Endothelial cell of umbilical vein (primary cell): ENCODE results near the gene C17orf58. TPM values are rescaled to one million over a fixed set of nuclear protein-coding genes. Genes with fewer than 3 reads are reported as not detected.

Source experiments
- BruUV-seq: library from RNA; stranded (reverse); fragments of 400-500 nt; replicated peaks from 2 replicates; lab custom pipeline; 2021; lab: Mats Ljungman, UMichigan
- CTCF ChIA-PET: fragments of 300-600, 350-600 bp; sonication (Branson Sonifier 250); formaldehyde crosslinking; loops from one replicate; lab custom pipeline; 2021; ENCODE audit warnings: antibody characterized with exemption, inconsistent platforms; lab: Charles Lee
- POLR2A ChIA-PET: fragments of 300-600, 350-600 bp; sonication (Branson Sonifier 250); formaldehyde crosslinking; loops from one replicate; lab custom pipeline; 2021; ENCODE audit warnings: antibody characterized with exemption, inconsistent platforms; lab: Charles Lee
- DNase-seq: peaks from one replicate; pipeline ENCODE4 v3.0.0-alpha.2; 2011; ENCODE audit warnings: low read depth, low spot score
- FAIRE-seq: peaks from 2 replicates; lab custom pipeline; 2011; peaks lifted over from hg19 to GRCh38; lab: Jason Lieb, UNC
- H2AFZ ChIP-seq: 2 replicates; pipeline ENCODE4 v1.6.0; 2012; ENCODE audit warnings: low read depth, low read length, control low read depth, inconsistent platforms
- H3K27ac ChIP-seq: 2 replicates; pipeline ENCODE4 v1.5.1; 2011; ENCODE audit warnings: low read depth, mild to moderate bottlenecking, control low read depth, low read length, moderate library complexity; ENCODE audit not compliant: insufficient read depth
- H3K27me3 ChIP-seq, 2 experiments: 2 replicates each; pipeline versions ENCODE4 v1.6.0 to v1.6.1; 2011; ENCODE audit warnings: low read length in 2 of 2, mixed read lengths in 1 of 2; ENCODE audit not compliant: control insufficient read depth in 2 of 2, insufficient read depth in 2 of 2
- H3K36me3 ChIP-seq, 2 experiments: 2 replicates in 1 of 2; 3 replicates in 1 of 2; pipeline ENCODE4 v1.5.1; 2011; ENCODE audit warnings: low read length in 2 of 2, mild to moderate bottlenecking in 1 of 2, moderate library complexity in 1 of 2; ENCODE audit not compliant: control insufficient read depth in 2 of 2, insufficient read depth in 2 of 2; ENCODE audit errors: extremely low read depth in 1 of 2
- H3K4me1 ChIP-seq: 3 replicates; pipeline ENCODE4 v1.5.1; 2011; ENCODE audit warnings: mild to moderate bottlenecking, low read length; ENCODE audit not compliant: control insufficient read depth, insufficient read depth; ENCODE audit errors: extremely low read depth
- H3K4me2 ChIP-seq: 2 replicates; pipeline ENCODE4 v1.6.1; 2011; ENCODE audit warnings: low read length, control low read depth, mixed read lengths; ENCODE audit not compliant: insufficient read depth
- H3K4me3 ChIP-seq, 3 experiments: fragments of 200-600 bp in 1 of 3; sonication (generic), shearing (Covaris generic) in 1 of 3; replicated peaks in 1 of 3; 2 replicates each; pipeline ENCODE4 v1.5.1; 2011 to 2016; ENCODE audit warnings: control low read depth in 3 of 3, low read length in 3 of 3, mild to moderate bottlenecking in 2 of 3, inconsistent platforms in 1 of 3, low read depth in 1 of 3, moderate library complexity in 1 of 3; ENCODE audit not compliant: insufficient read depth in 1 of 3
- H3K79me2 ChIP-seq: 2 replicates; pipeline ENCODE4 v1.6.0; 2012; ENCODE audit warnings: low read length, inconsistent platforms; ENCODE audit not compliant: control insufficient read depth, insufficient read depth
- H3K9ac ChIP-seq: replicated peaks from 2 replicates; pipeline ENCODE3; 2011; ENCODE audit warnings: low read length, control low read depth; ENCODE audit not compliant: insufficient read depth; ENCODE audit errors: extremely low read depth
- H3K9me1 ChIP-seq: replicated peaks from 3 replicates; pipeline ENCODE4 v1.6.0; 2011; ENCODE audit warnings: mild to moderate bottlenecking, low read length; ENCODE audit not compliant: control insufficient read depth, insufficient read depth; ENCODE audit errors: extremely low read depth
- H3K9me3 ChIP-seq: replicated peaks from 2 replicates; pipeline ENCODE4 v1.5.1; 2012; ENCODE audit warnings: low read length, inconsistent platforms; ENCODE audit not compliant: control insufficient read depth, insufficient read depth
- H4K20me1 ChIP-seq: replicated peaks from 2 replicates; pipeline ENCODE3; 2011; ENCODE audit warnings: mild to moderate bottlenecking, low read length; ENCODE audit not compliant: control insufficient read depth, insufficient read depth; ENCODE audit errors: extremely low read depth
- CTCF ChIP-seq, 2 donors: IDR thresholded peaks; 1 replicate in 1 of 2; 2 replicates in 1 of 2; pipeline ENCODE4 v1.5.1; 2011; ENCODE audit warnings: low read length in 2 of 2, mild to moderate bottlenecking in 2 of 2, moderate library complexity in 2 of 2, control low read depth in 1 of 2, inconsistent platforms in 1 of 2, low read depth in 1 of 2; ENCODE audit not compliant: insufficient read depth in 1 of 2; ENCODE audit errors: extremely low read depth in 1 of 2
- EZH2 ChIP-seq: IDR thresholded peaks from 2 replicates; pipeline ENCODE4 v1.6.1; 2012; ENCODE audit warnings: borderline replicate concordance, low read depth, mild to moderate bottlenecking, moderate library complexity, low read length, inconsistent platforms; ENCODE audit not compliant: severe bottlenecking
- FOS ChIP-seq: IDR thresholded peaks from 2 replicates; pipeline ENCODE4 v1.6.1; 2011; ENCODE audit warnings: mild to moderate bottlenecking, low read length, moderate library complexity, borderline replicate concordance; ENCODE audit not compliant: insufficient read depth
- GATA2 ChIP-seq: IDR thresholded peaks from 2 replicates; pipeline ENCODE4 v1.7.0; 2011; ENCODE audit warnings: low read depth, mild to moderate bottlenecking, moderate library complexity, mixed read lengths, low read length; ENCODE audit not compliant: insufficient read length, insufficient read depth
- JUN ChIP-seq: IDR thresholded peaks from 2 replicates; pipeline ENCODE4 v1.6.1; 2011; ENCODE audit warnings: borderline replicate concordance, low read depth; ENCODE audit not compliant: insufficient read length, insufficient read depth
- MAX ChIP-seq: IDR thresholded peaks from 2 replicates; pipeline ENCODE4 v1.6.1; 2011; ENCODE audit not compliant: insufficient read depth, insufficient read length
- MYC ChIP-seq: IDR thresholded peaks from one replicate; pipeline ENCODE4 v1.6.1; 2011; ENCODE audit warnings: mild to moderate bottlenecking, low read depth, low read length
- POLR2A ChIP-seq: IDR thresholded peaks from 2 replicates; pipeline ENCODE4 v1.6.1; 2012; ENCODE audit warnings: low read depth, mild to moderate bottlenecking, control low read depth, low read length
- POLR2AphosphoS5 ChIP-seq: IDR thresholded peaks from 2 replicates; pipeline ENCODE4 v1.6.1; 2012; ENCODE audit warnings: low read depth, mild to moderate bottlenecking, control low read depth, low read length, moderate library complexity; ENCODE audit not compliant: insufficient read depth
- dilution Hi-C: fragments of 300-500 bp; cut with MboI; formaldehyde crosslinking; loops from one replicate; pipeline ENCODE4 v1.15.0; 2019; ENCODE audit warnings: low sequenced_read_pairs; ENCODE audit not compliant: extremely low pct_ligation_motif_present
- intact Hi-C: fragments of 100-400 bp; cut with micrococcal nuclease; formaldehyde crosslinking; loops from one replicate; pipeline ENCODE4 v1.10.0; 2022
- polyA plus RNA-seq, 4 experiments: library from polyadenylated mRNA; depleted of rRNA in 3 of 4; stranded (reverse) in 3 of 4; unstranded in 1 of 4; fragments of >200 nt; gene quantifications; 2 replicates each; pipeline versions ENCODE4 v1.2.1 to v1.2.3, GENCODE V29; 2011 to 2012; ENCODE audit warnings: missing spikeins in 1 of 4
- total RNA-seq: library from RNA; stranded (reverse); gene quantifications from 2 replicates; pipeline ENCODE4 v1.2.3, GENCODE V29; 2021

C17orf58 gene
- total and polyA plus RNA-seq, 2 donors (not counting 3 experiments of a cell fraction or from before 2014, with no cell fraction given) = 24.5 to 35.5 TPM

GRCh38 chr17:67994817-67995569 lies 1.3 kb downstream of the C17orf58 start:
- H4K20me1 ChIP-seq = no peaks in the 10 kb centered on the region
- TF ChIP-seq MYC = no peak
- peak; percentile 51 for TF ChIP-seq FOS
- TF ChIP-seq POLR2AphosphoS5 = peak; percentile 59
- peak; percentile 88 for TF ChIP-seq JUN
- no peak for TF ChIP-seq EZH2
- peak; percentile 49 for TF ChIP-seq POLR2A
- peak; percentile 86 for TF ChIP-seq GATA2
- no peak for TF ChIP-seq MAX
- TF ChIP-seq CTCF (IDR thresholded peaks at IDR 0.05; ENCODE audit: extremely low read depth in 1 of 2, insufficient read depth in 1 of 2, low read depth in 1 of 2, low read length in 2 of 2) = no peak
- FAIRE-seq (peak; percentile 87), DNase-seq (peak; percentile 98)
- peak overlapping the region; percentile 62 for H3K27ac ChIP-seq
- BruUV-seq = no TSS peak
- ChIA-PET CTCF (interaction anchor here (0.6 to 3.9 kb wide), 5 partner anchors 10 to 25 kb away, joined by 3 to 13 read pairs (median 3); no protein-coding TSS in a partner anchor), POLR2A (interaction anchor here (1.1 kb wide), 1 partner anchor 40 kb away, joined by 4 read pairs; the partner anchor contains the start of gene KPNA2)
- H3K9ac ChIP-seq = peak overlapping the region; percentile 81
- H3K27me3 ChIP-seq = no peaks in the 10 kb centered on the region
- H3K4me3 ChIP-seq = peak overlapping the region; percentile 42 to 72 (median 63)
- H3K79me2 ChIP-seq = no peaks in the 10 kb centered on the region
- peak overlapping the region; percentile 93 for H2AFZ ChIP-seq
- dilution Hi-C loops = no loop called here
- H3K36me3 ChIP-seq = peaks cover 0 to 4% of the 10 kb centered on the region in 2 experiments
- H3K9me1 ChIP-seq = no peaks in the 10 kb centered on the region
- no peaks in the 10 kb centered on the region for H3K9me3 ChIP-seq
- peak overlapping the region; percentile 64 for H3K4me2 ChIP-seq
- peaks cover 19% of the 10 kb centered on the region for H3K4me1 ChIP-seq
- intact Hi-C loops = loop anchor here (1.0 kb wide), 4 partner anchors 16 to 58 kb away; partner anchors contain the start of gene KPNA2
